Astrocyte of the cerebellum (primary cell): ENCODE data around the gene HDAC9.

Experiments used
- DNase-seq: peaks from one replicate; pipeline ENCODE4 v3.0.0-alpha.2; 2011; ENCODE audit warnings: low read depth
- H3K4me3 ChIP-seq: 2 replicates; pipeline ENCODE4 v1.5.1; 2011; ENCODE audit warnings: mild to moderate bottlenecking, low read depth, low read length, moderate library complexity
- CTCF ChIP-seq: IDR thresholded peaks from 2 replicates; pipeline ENCODE4 v1.5.1; 2012; ENCODE audit warnings: low read length, low read depth, moderate library complexity, mild to moderate bottlenecking; ENCODE audit errors: missing control alignments
- in situ Hi-C: cut with HindIII; loops from 2 replicates; pipeline ENCODE4 v1.10.0; 2017; ENCODE audit warnings: low sequenced_read_pairs

Gene HDAC9

GRCh38 chr7:18900236-18900635 lies 404.7 kb downstream of the HDAC9 start:
- TF ChIP-seq CTCF = no peak
- no peak overlapping the region for H3K4me3 ChIP-seq
- in situ Hi-C loops = no loop called here
- no peak for DNase-seq

GRCh38 chr7:18900803-18901202 lies 405.3 kb downstream of the HDAC9 start:
- DNase-seq = no peak
- in situ Hi-C loops = no loop called here
- H3K4me3 ChIP-seq = no peak overlapping the region
- no peak for TF ChIP-seq CTCF

- TF ChIP-seq CTCF = no peak
- in situ Hi-C loops = no loop called here
- DNase-seq = no peak
- no peak overlapping the region for H3K4me3 ChIP-seq
Measured at GRCh38 chr7:18901351-18901750, 405.8 kb downstream of the HDAC9 start.

- in situ Hi-C loops = no loop called here
- H3K4me3 ChIP-seq = no peak overlapping the region
- TF ChIP-seq CTCF = no peak
- no peak for DNase-seq
Measured at GRCh38 chr7:18901982-18902421, 406.5 kb downstream of the HDAC9 start.

GRCh38 chr7:18902892-18903291 lies 407.3 kb downstream of the HDAC9 start:
- TF ChIP-seq CTCF = no peak
- in situ Hi-C loops = no loop called here

GRCh38 chr7:18903695-18904094 lies 408.1 kb downstream of the HDAC9 start:
- no peak for DNase-seq
- no peak for TF ChIP-seq CTCF
- in situ Hi-C loops = no loop called here
- no peak overlapping the region for H3K4me3 ChIP-seq

More at GRCh38 chr7:18902892-18903291, 407.3 kb downstream of the HDAC9 start:
- no peak for DNase-seq
- no peak overlapping the region for H3K4me3 ChIP-seq
